HCT116 (cell line): ENCODE data around the gene UBE2L6. TPM values are rescaled to one million over a fixed set of nuclear protein-coding genes. Genes with fewer than 3 reads are reported as not detected.

Source experiments
- ATAC-seq: fragments of 200-7000 bp; cut with Tn5 transposase; 2 replicates; pipeline ENCODE4 v1.9.1; 2020; ENCODE audit warnings: mild to moderate bottlenecking, moderate library complexity
- BruUV-seq: library from RNA; stranded (reverse); fragments of 400-500 nt; replicated peaks from 2 replicates; lab custom pipeline; 2021; lab: Mats Ljungman, UMichigan
- CTCF ChIA-PET: fragments of 300-600 bp; sonication (Branson Sonifier 250); formaldehyde crosslinking; loops from one replicate; lab custom pipeline; 2021; ENCODE audit warnings: antibody characterized with exemption; lab: Charles Lee
- POLR2A ChIA-PET: fragments of 300-600, 350-600 bp; sonication (Branson Sonifier 250); formaldehyde crosslinking; loops from one replicate; lab custom pipeline; 2021; ENCODE audit warnings: antibody characterized with exemption; lab: Charles Lee
- RAD21 ChIA-PET, 2 experiments: fragments of 300-600 bp; sonication (Branson Sonifier 250); formaldehyde crosslinking; loops; one replicate each; lab custom pipeline; 2023; ENCODE audit warnings: low total read pairs in 2 of 2; ENCODE audit not compliant: uncharacterized antibody in 2 of 2, unreplicated experiment in 2 of 2, low non-redundant PET in 1 of 2; lab: Charles Lee
- DNase-seq: peaks from one replicate; pipeline ENCODE4 v3.0.0-alpha.2; 2010; ENCODE audit warnings: low read depth, low spot score
- H2AFZ ChIP-seq: fragments of 200-600 bp; shearing (Covaris generic), sonication (generic); 2 replicates; pipeline ENCODE4 v1.6.1; 2017; ENCODE audit warnings: low read depth, mixed run types, mixed read lengths, antibody characterized with exemption, low read length; ENCODE audit not compliant: poor library complexity, severe bottlenecking
- H3K27ac ChIP-seq: 2 replicates; pipeline ENCODE4 v1.5.1; 2012; ENCODE audit warnings: low read depth, low read length
- H3K27me3 ChIP-seq: fragments of 200-600 bp; sonication (generic); 2 replicates; pipeline ENCODE4 v1.6.1; 2016; ENCODE audit warnings: mixed run types, low read length, mixed read lengths; ENCODE audit not compliant: insufficient read depth
- H3K36me3 ChIP-seq, 2 experiments: fragments of 200-500 bp in 1 of 2; fragments of 200-600 bp in 1 of 2; sonication (Bioruptor generic) in 1 of 2; sonication (generic) in 1 of 2; 2 replicates each; pipeline versions ENCODE4 v1.5.1 to v1.6.1; 2014 to 2016; ENCODE audit warnings: low read length in 2 of 2, inconsistent platforms in 1 of 2, mixed read lengths in 1 of 2, mixed run types in 1 of 2; ENCODE audit not compliant: insufficient read depth in 2 of 2, control insufficient read depth in 1 of 2
- H3K4me1 ChIP-seq, 2 experiments: fragments of 200-600 bp in 1 of 2; sonication (generic) in 1 of 2; 2 replicates each; pipeline versions ENCODE4 v1.5.1 to v1.6.1; 2012 to 2017; ENCODE audit warnings: low read length in 2 of 2, inconsistent platforms in 1 of 2, mild to moderate bottlenecking in 1 of 2, mixed read lengths in 1 of 2, mixed run types in 1 of 2, moderate library complexity in 1 of 2; ENCODE audit not compliant: insufficient read depth in 2 of 2, control insufficient read depth in 1 of 2
- H3K4me2 ChIP-seq: fragments of 200-600 bp; sonication (generic); 2 replicates; pipeline ENCODE4 v1.6.1; 2017; ENCODE audit warnings: mixed run types, low read length, mixed read lengths
- H3K4me3 ChIP-seq, 2 experiments: fragments of 200-600 bp in 1 of 2; sonication (generic) in 1 of 2; replicated peaks in 1 of 2; 2 replicates each; pipeline ENCODE4 v1.5.1; 2011 to 2016; ENCODE audit warnings: low read length in 2 of 2, control low read depth in 1 of 2, low read depth in 1 of 2, mild to moderate bottlenecking in 1 of 2, mixed read lengths in 1 of 2, mixed run types in 1 of 2
- H3K79me2 ChIP-seq: fragments of 200-600 bp; sonication (generic); 2 replicates; pipeline ENCODE4 v1.6.1; 2017; ENCODE audit warnings: mild to moderate bottlenecking, mixed run types, low read length, moderate library complexity, mixed read lengths; ENCODE audit not compliant: insufficient read depth
- H3K9ac ChIP-seq: fragments of 200-600 bp; sonication (generic); 2 replicates; pipeline ENCODE4 v1.6.1; 2016; ENCODE audit warnings: low read length, mixed read lengths
- H3K9me2 ChIP-seq: fragments of 200-600 bp; sonication (generic), shearing (Covaris generic); 2 replicates; pipeline ENCODE4 v1.6.1; 2017; ENCODE audit warnings: mixed run types, mild to moderate bottlenecking, moderate library complexity; ENCODE audit not compliant: insufficient read depth
- H3K9me3 ChIP-seq, 2 experiments: fragments of 200-500 bp in 1 of 2; fragments of 200-600 bp in 1 of 2; sonication (Bioruptor generic) in 1 of 2; sonication (generic) in 1 of 2; 2 replicates each; pipeline ENCODE4 v1.6.1; 2014 to 2017; ENCODE audit warnings: low read length in 2 of 2, mixed read lengths in 2 of 2, inconsistent platforms in 1 of 2, low read depth in 1 of 2, mild to moderate bottlenecking in 1 of 2, mixed run types in 1 of 2, moderate library complexity in 1 of 2; ENCODE audit not compliant: control insufficient read depth in 1 of 2, insufficient read depth in 1 of 2
- H4K20me1 ChIP-seq: fragments of 200-600 bp; sonication (generic), shearing (Covaris generic); 2 replicates; pipeline ENCODE4 v1.6.1; 2017; ENCODE audit warnings: mixed run types, mild to moderate bottlenecking, moderate library complexity; ENCODE audit not compliant: insufficient read depth
- CBX3 ChIP-seq: IDR thresholded peaks from 2 replicates; pipeline ENCODE4 v1.6.1; 2012; ENCODE audit warnings: low read depth
- CEBPB ChIP-seq: IDR thresholded peaks from 2 replicates; pipeline ENCODE4 v1.6.1; 2012; ENCODE audit warnings: low read depth
- EGR1 ChIP-seq: IDR thresholded peaks from 2 replicates; pipeline ENCODE4 v1.6.1; 2012; ENCODE audit warnings: low read depth
- EZH2 ChIP-seq: fragments of 200-600 bp; sonication (generic); IDR thresholded peaks from 2 replicates; pipeline ENCODE4 v1.6.1; 2017; ENCODE audit warnings: antibody characterized with exemption, mixed run types
- EZH2phosphoT487 ChIP-seq: fragments of 200-600 bp; IDR thresholded peaks from 2 replicates; pipeline ENCODE4 v1.6.1; 2018; ENCODE audit warnings: antibody characterized with exemption, borderline replicate concordance
- FOSL1 ChIP-seq: IDR thresholded peaks from 2 replicates; pipeline ENCODE4 v1.6.1; 2012; ENCODE audit warnings: low read depth
- JUND ChIP-seq: IDR thresholded peaks from 2 replicates; pipeline ENCODE4 v1.6.1; 2012
- POLR2A ChIP-seq: IDR thresholded peaks from 2 replicates; pipeline ENCODE4 v1.7.0; 2011; ENCODE audit warnings: borderline replicate concordance; ENCODE audit not compliant: insufficient read depth, insufficient read length; ENCODE audit errors: extremely low read depth
- SIN3A ChIP-seq: IDR thresholded peaks from 2 replicates; pipeline ENCODE4 v1.6.1; 2012; ENCODE audit warnings: low read depth
- SRF ChIP-seq: IDR thresholded peaks from 2 replicates; pipeline ENCODE4 v1.6.1; 2012; ENCODE audit warnings: low read depth
- TCF7L2 ChIP-seq: IDR thresholded peaks from 2 replicates; pipeline ENCODE4 v1.7.0; 2011; ENCODE audit warnings: borderline replicate concordance, inconsistent platforms; ENCODE audit not compliant: insufficient read depth, insufficient read length; ENCODE audit errors: extremely low read depth
- YY1 ChIP-seq: IDR thresholded peaks from 2 replicates; pipeline ENCODE4 v1.6.1; 2011; ENCODE audit warnings: low read length, low read depth, moderate library complexity, mild to moderate bottlenecking; ENCODE audit not compliant: insufficient replicate concordance; ENCODE audit errors: extremely low read depth
- ZFX ChIP-seq: fragments of 450-650 bp; IDR thresholded peaks from 2 replicates; pipeline ENCODE4 v1.6.1; 2017
- ZNF274 ChIP-seq: fragments of 200-500 bp; sonication (Bioruptor generic); IDR thresholded peaks from 2 replicates; pipeline ENCODE4 v1.6.1; 2014; ENCODE audit warnings: mild to moderate bottlenecking, low read depth, low read length, inconsistent platforms
- intact Hi-C: fragments of 100-400 bp; cut with micrococcal nuclease; formaldehyde crosslinking; loops from 2 replicates; pipeline ENCODE4 v1.10.0; 2022
- total RNA-seq: library from RNA; stranded (reverse); gene quantifications from one replicate; pipeline ENCODE4 v1.2.1, GENCODE V29; 2021; ENCODE audit not compliant: unreplicated experiment
- TF ChIP-seq, protein P1 (sequence below): IDR thresholded peaks from 2 replicates; pipeline ENCODE4 v1.6.1; 2012
- TF ChIP-seq, protein P2 (sequence below): IDR thresholded peaks from 2 replicates; pipeline ENCODE4 v1.6.1; 2012; ENCODE audit warnings: low read depth
- TF ChIP-seq, protein P3 (sequence below): IDR thresholded peaks from 2 replicates; pipeline ENCODE4 v1.6.1; 2012
- TF ChIP-seq, protein P4 (sequence below): IDR thresholded peaks from 2 replicates; pipeline ENCODE4 v1.6.1; 2011; ENCODE audit warnings: mild to moderate bottlenecking, low read length, moderate library complexity; ENCODE audit not compliant: insufficient replicate concordance; ENCODE audit errors: extremely low read depth

The UBE2L6 gene
- total RNA-seq, 1 experiment from 2014 or later: 24.8 TPM

DNA sequence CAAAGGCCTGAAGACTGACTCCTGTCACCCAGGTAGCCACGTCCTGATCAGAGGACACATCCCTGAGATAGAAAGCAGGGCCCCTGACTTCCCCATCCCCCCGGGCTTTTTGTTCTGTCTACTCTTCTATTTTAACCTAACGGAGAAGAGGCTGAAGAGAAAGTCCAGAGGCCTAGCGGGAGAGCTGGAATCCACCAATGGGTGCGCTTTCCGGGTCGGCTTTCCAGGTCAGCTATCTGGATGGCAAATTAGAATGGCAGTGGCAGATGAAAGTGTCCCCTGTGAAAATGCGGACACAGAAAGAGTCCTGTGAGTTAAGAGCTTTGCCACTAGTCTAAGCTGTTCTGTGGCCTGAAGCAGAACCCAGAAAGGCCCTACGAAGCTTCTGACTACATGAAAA is 16.9 kb upstream of the UBE2L6 start:
- Histone ChIP-seq H3K9me3 (no peaks in the 10 kb centered on the region), H3K4me3 (no peak overlapping the region), H3K79me2 (no peaks in the 10 kb centered on the region), H2AFZ (no peak overlapping the region), H3K9ac (no peak overlapping the region), H3K4me1 (no peaks in the 10 kb centered on the region), H3K9me2 (no peaks in the 10 kb centered on the region), H3K27ac (no peak overlapping the region), H3K4me2 (no peak overlapping the region), H3K27me3 (no peaks in the 10 kb centered on the region), H4K20me1 (no peaks in the 10 kb centered on the region), H3K36me3 (no peaks in the 10 kb centered on the region)
- BruUV-seq: no TSS peak
- CTCF ChIA-PET: no interaction called here
- DNase-seq (no peak), ATAC-seq (no peak)
- POLR2A ChIA-PET: no interaction called here
- RAD21 ChIA-PET: no interaction called here
- intact Hi-C loops: no loop called here
- TF ChIP-seq CEBPB (no peak), EGR1 (no peak), ZFX (no peak), SRF (no peak), SIN3A (no peak), YY1 (no peak), TCF7L2 (no peak), CBX3 (no peak), EZH2phosphoT487 (no peak), ZNF274 (no peak), EZH2 (no peak), POLR2A (no peak), FOSL1 (no peak), JUND (no peak)
- TF ChIP-seq, protein P1, sequence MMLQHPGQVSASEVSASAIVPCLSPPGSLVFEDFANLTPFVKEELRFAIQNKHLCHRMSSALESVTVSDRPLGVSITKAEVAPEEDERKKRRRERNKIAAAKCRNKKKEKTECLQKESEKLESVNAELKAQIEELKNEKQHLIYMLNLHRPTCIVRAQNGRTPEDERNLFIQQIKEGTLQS: no peak

DNA sequence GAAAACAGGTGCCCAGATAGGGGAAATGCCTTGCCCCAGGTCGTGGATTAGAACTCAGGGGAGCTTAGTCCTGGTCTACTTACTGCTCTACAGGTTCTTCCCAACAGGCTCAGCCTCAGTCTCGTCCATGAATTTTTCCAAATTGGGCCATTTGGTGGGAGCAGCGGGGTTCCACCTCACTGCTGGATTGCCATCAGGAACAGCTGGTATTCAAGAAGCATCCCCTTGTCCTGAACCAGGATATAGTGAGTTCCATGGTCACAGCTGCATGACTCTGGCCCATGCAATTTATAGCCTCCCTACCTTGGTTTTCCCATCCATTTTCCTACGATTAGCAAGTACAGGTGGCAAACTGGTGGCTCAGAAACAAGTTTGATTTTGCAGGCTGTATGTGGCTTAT is 6.6 kb upstream of the UBE2L6 start:
- RAD21 ChIA-PET: no interaction called here
- H3K27ac ChIP-seq: no peak overlapping the region
- no peak overlapping the region for H3K9ac ChIP-seq
- H2AFZ ChIP-seq: no peak overlapping the region
- ATAC-seq (no peak), DNase-seq (no peak)
- no peak overlapping the region for H3K4me3 ChIP-seq
- H4K20me1 ChIP-seq: no peaks in the 10 kb centered on the region
- H3K9me2 ChIP-seq: no peaks in the 10 kb centered on the region
- H3K9me3 ChIP-seq: no peaks in the 10 kb centered on the region
- H3K79me2 ChIP-seq: no peaks in the 10 kb centered on the region
- H3K4me1 ChIP-seq: no peaks in the 10 kb centered on the region
- intact Hi-C loops: no loop called here
- no peaks in the 10 kb centered on the region for H3K36me3 ChIP-seq
- BruUV-seq: no TSS peak
- POLR2A ChIA-PET: no interaction called here
- H3K27me3 ChIP-seq: no peaks in the 10 kb centered on the region
- CTCF ChIA-PET: no interaction called here
- H3K4me2 ChIP-seq: no peak overlapping the region
- TF ChIP-seq, protein P2, sequence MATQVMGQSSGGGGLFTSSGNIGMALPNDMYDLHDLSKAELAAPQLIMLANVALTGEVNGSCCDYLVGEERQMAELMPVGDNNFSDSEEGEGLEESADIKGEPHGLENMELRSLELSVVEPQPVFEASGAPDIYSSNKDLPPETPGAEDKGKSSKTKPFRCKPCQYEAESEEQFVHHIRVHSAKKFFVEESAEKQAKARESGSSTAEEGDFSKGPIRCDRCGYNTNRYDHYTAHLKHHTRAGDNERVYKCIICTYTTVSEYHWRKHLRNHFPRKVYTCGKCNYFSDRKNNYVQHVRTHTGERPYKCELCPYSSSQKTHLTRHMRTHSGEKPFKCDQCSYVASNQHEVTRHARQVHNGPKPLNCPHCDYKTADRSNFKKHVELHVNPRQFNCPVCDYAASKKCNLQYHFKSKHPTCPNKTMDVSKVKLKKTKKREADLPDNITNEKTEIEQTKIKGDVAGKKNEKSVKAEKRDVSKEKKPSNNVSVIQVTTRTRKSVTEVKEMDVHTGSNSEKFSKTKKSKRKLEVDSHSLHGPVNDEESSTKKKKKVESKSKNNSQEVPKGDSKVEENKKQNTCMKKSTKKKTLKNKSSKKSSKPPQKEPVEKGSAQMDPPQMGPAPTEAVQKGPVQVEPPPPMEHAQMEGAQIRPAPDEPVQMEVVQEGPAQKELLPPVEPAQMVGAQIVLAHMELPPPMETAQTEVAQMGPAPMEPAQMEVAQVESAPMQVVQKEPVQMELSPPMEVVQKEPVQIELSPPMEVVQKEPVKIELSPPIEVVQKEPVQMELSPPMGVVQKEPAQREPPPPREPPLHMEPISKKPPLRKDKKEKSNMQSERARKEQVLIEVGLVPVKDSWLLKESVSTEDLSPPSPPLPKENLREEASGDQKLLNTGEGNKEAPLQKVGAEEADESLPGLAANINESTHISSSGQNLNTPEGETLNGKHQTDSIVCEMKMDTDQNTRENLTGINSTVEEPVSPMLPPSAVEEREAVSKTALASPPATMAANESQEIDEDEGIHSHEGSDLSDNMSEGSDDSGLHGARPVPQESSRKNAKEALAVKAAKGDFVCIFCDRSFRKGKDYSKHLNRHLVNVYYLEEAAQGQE: no peak
- TF ChIP-seq FOSL1: no peak
- TF ChIP-seq, protein P3, sequence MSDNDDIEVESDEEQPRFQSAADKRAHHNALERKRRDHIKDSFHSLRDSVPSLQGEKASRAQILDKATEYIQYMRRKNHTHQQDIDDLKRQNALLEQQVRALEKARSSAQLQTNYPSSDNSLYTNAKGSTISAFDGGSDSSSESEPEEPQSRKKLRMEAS: no peak
- TF ChIP-seq SIN3A: no peak
- TF ChIP-seq EZH2phosphoT487: no peak
- no peak for TF ChIP-seq SRF
- no peak for TF ChIP-seq ZNF274
- TF ChIP-seq, protein P4, sequence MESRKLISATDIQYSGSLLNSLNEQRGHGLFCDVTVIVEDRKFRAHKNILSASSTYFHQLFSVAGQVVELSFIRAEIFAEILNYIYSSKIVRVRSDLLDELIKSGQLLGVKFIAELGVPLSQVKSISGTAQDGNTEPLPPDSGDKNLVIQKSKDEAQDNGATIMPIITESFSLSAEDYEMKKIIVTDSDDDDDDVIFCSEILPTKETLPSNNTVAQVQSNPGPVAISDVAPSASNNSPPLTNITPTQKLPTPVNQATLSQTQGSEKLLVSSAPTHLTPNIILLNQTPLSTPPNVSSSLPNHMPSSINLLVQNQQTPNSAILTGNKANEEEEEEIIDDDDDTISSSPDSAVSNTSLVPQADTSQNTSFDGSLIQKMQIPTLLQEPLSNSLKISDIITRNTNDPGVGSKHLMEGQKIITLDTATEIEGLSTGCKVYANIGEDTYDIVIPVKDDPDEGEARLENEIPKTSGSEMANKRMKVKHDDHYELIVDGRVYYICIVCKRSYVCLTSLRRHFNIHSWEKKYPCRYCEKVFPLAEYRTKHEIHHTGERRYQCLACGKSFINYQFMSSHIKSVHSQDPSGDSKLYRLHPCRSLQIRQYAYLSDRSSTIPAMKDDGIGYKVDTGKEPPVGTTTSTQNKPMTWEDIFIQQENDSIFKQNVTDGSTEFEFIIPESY: no peak
- TF ChIP-seq JUND: no peak
